ENCODE measurements around the gene DLG2.

Gene DLG2

GRCh38 chr11:83835423-83835822 is 1791.7 kb downstream of the DLG2 start:
- TF ChIP-seq SIN3A (IDR thresholded peaks at IDR 0.05; ENCODE audit: borderline replicate concordance, insufficient read depth, low read length) (no peak), TAF1 (IDR thresholded peaks at IDR 0.05; ENCODE audit: borderline replicate concordance, insufficient read depth, low read length) (no peak), REST (IDR thresholded peaks at IDR 0.05; ENCODE audit: insufficient read depth in 1 of 2, low read depth in 2 of 2, low read length in 2 of 2) (no peak), POLR2AphosphoS5 (IDR thresholded peaks at IDR 0.05; ENCODE audit: low read depth, low read length) (no peak), FOXP2 (optimal IDR thresholded peaks at IDR 0.05; ENCODE audit: borderline replicate concordance, extremely low read depth, extremely low read length, insufficient read depth) (no peak)

- TF ChIP-seq TAF1 (IDR thresholded peaks at IDR 0.05; ENCODE audit: borderline replicate concordance, insufficient read depth, low read length): no peak
- no peak for TF ChIP-seq POLR2AphosphoS5 (IDR thresholded peaks at IDR 0.05; ENCODE audit: low read depth, low read length)
- no peak for TF ChIP-seq SIN3A (IDR thresholded peaks at IDR 0.05; ENCODE audit: borderline replicate concordance, insufficient read depth, low read length)
- TF ChIP-seq FOXP2 (optimal IDR thresholded peaks at IDR 0.05; ENCODE audit: borderline replicate concordance, extremely low read depth, extremely low read length, insufficient read depth): no peak
These were observed 1795.2 kb downstream of the DLG2 start for GRCh38 chr11:83831929-83832328.

- no peak for TF ChIP-seq POLR2AphosphoS5 (IDR thresholded peaks at IDR 0.05; ENCODE audit: low read depth, low read length)
- no peak for TF ChIP-seq REST (IDR thresholded peaks at IDR 0.05; ENCODE audit: insufficient read depth in 1 of 2, low read depth in 2 of 2, low read length in 2 of 2)
- no peak for TF ChIP-seq TAF1 (IDR thresholded peaks at IDR 0.05; ENCODE audit: borderline replicate concordance, insufficient read depth, low read length)
- no peak for TF ChIP-seq SIN3A (IDR thresholded peaks at IDR 0.05; ENCODE audit: borderline replicate concordance, insufficient read depth, low read length)
- TF ChIP-seq FOXP2 (optimal IDR thresholded peaks at IDR 0.05; ENCODE audit: borderline replicate concordance, extremely low read depth, extremely low read length, insufficient read depth): no peak
These were observed 1799.1 kb downstream of the DLG2 start for GRCh38 chr11:83827940-83828554.

- TF ChIP-seq FOXP2 (optimal IDR thresholded peaks at IDR 0.05; ENCODE audit: borderline replicate concordance, extremely low read depth, extremely low read length, insufficient read depth) (no peak), POLR2AphosphoS5 (IDR thresholded peaks at IDR 0.05; ENCODE audit: low read depth, low read length) (no peak), SIN3A (IDR thresholded peaks at IDR 0.05; ENCODE audit: borderline replicate concordance, insufficient read depth, low read length) (no peak), REST (IDR thresholded peaks at IDR 0.05; ENCODE audit: insufficient read depth in 1 of 2, low read depth in 2 of 2, low read length in 2 of 2) (no peak)
These were observed 1799.6 kb downstream of the DLG2 start for GRCh38 chr11:83827520-83827919.

- TF ChIP-seq POLR2AphosphoS5 (IDR thresholded peaks at IDR 0.05; ENCODE audit: low read depth, low read length) (no peak), TAF1 (IDR thresholded peaks at IDR 0.05; ENCODE audit: borderline replicate concordance, insufficient read depth, low read length) (no peak), FOXP2 (optimal IDR thresholded peaks at IDR 0.05; ENCODE audit: borderline replicate concordance, extremely low read depth, extremely low read length, insufficient read depth) (no peak), SIN3A (IDR thresholded peaks at IDR 0.05; ENCODE audit: borderline replicate concordance, insufficient read depth, low read length) (no peak), REST (IDR thresholded peaks at IDR 0.05; ENCODE audit: insufficient read depth in 1 of 2, low read depth in 2 of 2, low read length in 2 of 2) (no peak)
These were observed 1801.1 kb downstream of the DLG2 start for GRCh38 chr11:83826078-83826477.
